Measurements from ENCODE around the gene CHST12.
"Not testable (repeated sequence)": the region's sequence is repeated elsewhere in the genome, so short reads cannot be mapped to it uniquely, and the experiment has no call there.

Gene CHST12

GRCh38 chr7:2378125-2378524 lies 25.3 kb upstream of the CHST12 start:
- not testable (repeated sequence) for DNase-seq (ENCODE audit: low read depth in 2 of 2, low spot score in 1 of 2)

GRCh38 chr7:2379161-2379560 lies 24.2 kb upstream of the CHST12 start:
- DNase-seq (ENCODE audit: low read depth in 2 of 2, low spot score in 1 of 2): no peak

GRCh38 chr7:2379821-2380450 lies 23.5 kb upstream of the CHST12 start:
- no peak for DNase-seq (ENCODE audit: low read depth in 2 of 2, low spot score in 1 of 2)

GRCh38 chr7:2380461-2380860 lies 22.9 kb upstream of the CHST12 start:
- DNase-seq (ENCODE audit: low read depth in 2 of 2, low spot score in 1 of 2): no peak

- no peak for DNase-seq (ENCODE audit: low read depth in 2 of 2, low spot score in 1 of 2)
These were observed 22.2 kb upstream of the CHST12 start for GRCh38 chr7:2381227-2381626.

GRCh38 chr7:2381881-2382509 lies 21.4 kb upstream of the CHST12 start:
- no peak for DNase-seq (ENCODE audit: low read depth in 2 of 2, low spot score in 1 of 2)

- DNase-seq (ENCODE audit: low read depth in 2 of 2, low spot score in 1 of 2): no peak
These were observed 19.7 kb upstream of the CHST12 start for GRCh38 chr7:2383543-2384274.

- no peak for DNase-seq (ENCODE audit: low read depth in 2 of 2, low spot score in 1 of 2)
These were observed 18.8 kb upstream of the CHST12 start for GRCh38 chr7:2384354-2385243.

- not testable (repeated sequence) for DNase-seq (ENCODE audit: low read depth in 2 of 2, low spot score in 1 of 2)
These were observed 17.3 kb upstream of the CHST12 start for GRCh38 chr7:2386122-2386521.

- DNase-seq (ENCODE audit: low read depth in 2 of 2, low spot score in 1 of 2): no peak
These were observed 16.3 kb upstream of the CHST12 start for GRCh38 chr7:2386964-2387669.

GRCh38 chr7:2387897-2388636 lies 15.3 kb upstream of the CHST12 start:
- no peak for DNase-seq (ENCODE audit: low read depth in 2 of 2, low spot score in 1 of 2)

- no peak for DNase-seq (ENCODE audit: low read depth in 2 of 2, low spot score in 1 of 2)
These were observed 14.8 kb upstream of the CHST12 start for GRCh38 chr7:2388637-2388954.

- not testable (repeated sequence) for DNase-seq (ENCODE audit: low read depth in 2 of 2, low spot score in 1 of 2)
These were observed 13.2 kb upstream of the CHST12 start for GRCh38 chr7:2390020-2390816.

GRCh38 chr7:2393706-2394105 lies 9.7 kb upstream of the CHST12 start:
- DNase-seq (ENCODE audit: low read depth in 2 of 2, low spot score in 1 of 2): no peak

GRCh38 chr7:2394566-2395082 lies 8.8 kb upstream of the CHST12 start:
- DNase-seq (ENCODE audit: low read depth in 2 of 2, low spot score in 1 of 2): no peak

GRCh38 chr7:2398506-2398905 lies 4.9 kb upstream of the CHST12 start:
- no peak for DNase-seq (ENCODE audit: low read depth in 2 of 2, low spot score in 1 of 2)

- DNase-seq (ENCODE audit: low read depth in 2 of 2, low spot score in 1 of 2): no peak
These were observed 3.4 kb upstream of the CHST12 start for GRCh38 chr7:2399848-2400587.

- no peak for DNase-seq (ENCODE audit: low read depth in 2 of 2, low spot score in 1 of 2)
These were observed 761 bp upstream of the CHST12 start for GRCh38 chr7:2402687-2403013.

Measured in stimulated activated CD8-positive, alpha-beta memory T cell treated with anti-CD3 and anti-CD28 coated beads, Interleukin-4, amount 100 ng/mL, for 1 hour (primary cell).